Skeletal muscle tissue (tissue), 4 donors: ENCODE data around the gene PUM2. TPM values are rescaled to one million over a fixed set of nuclear protein-coding genes. Genes with fewer than 3 reads are reported as not detected.

Experiments used
- H3K27ac ChIP-seq: one replicate; pipeline ENCODE4 v1.7.0; 2013; ENCODE audit warnings: mild to moderate bottlenecking, low read depth, low read length, inconsistent platforms
- H3K27me3 ChIP-seq, 3 donors: one replicate each; pipeline ENCODE4 v1.7.0; 2013; ENCODE audit warnings: low read length in 3 of 3; ENCODE audit not compliant: control insufficient read depth in 3 of 3, insufficient read depth in 3 of 3
- H3K36me3 ChIP-seq, 3 donors: one replicate each; pipeline ENCODE4 v1.7.0; 2013; ENCODE audit warnings: low read length in 3 of 3; ENCODE audit not compliant: control insufficient read depth in 3 of 3, insufficient read depth in 3 of 3
- H3K4me1 ChIP-seq, 3 donors: one replicate each; pipeline ENCODE4 v1.7.0; 2013; ENCODE audit warnings: low read length in 3 of 3, mild to moderate bottlenecking in 3 of 3; ENCODE audit not compliant: control insufficient read depth in 3 of 3, insufficient read depth in 3 of 3
- H3K4me3 ChIP-seq, 3 donors: one replicate each; pipeline ENCODE4 v1.7.0; 2013; ENCODE audit warnings: low read length in 3 of 3
- H3K9ac ChIP-seq, 3 donors: one replicate each; pipeline ENCODE4 v1.7.0; 2013; ENCODE audit warnings: low read length in 3 of 3, mild to moderate bottlenecking in 3 of 3, moderate library complexity in 2 of 3, low read depth in 1 of 3
- H3K9me3 ChIP-seq, 3 donors: one replicate each; pipeline ENCODE4 v1.7.0; 2013; ENCODE audit warnings: low read length in 3 of 3; ENCODE audit not compliant: control insufficient read depth in 3 of 3
- total RNA-seq: library from RNA; depleted of rRNA; stranded (reverse); fragments of >200 nt; gene quantifications from one replicate; pipeline ENCODE4 v1.2.3, GENCODE V29; 2014
- donor health status: Osteomylitis.

The PUM2 gene
- total RNA-seq, 1 donor from 2014 or later = 80.4 TPM

DNA sequence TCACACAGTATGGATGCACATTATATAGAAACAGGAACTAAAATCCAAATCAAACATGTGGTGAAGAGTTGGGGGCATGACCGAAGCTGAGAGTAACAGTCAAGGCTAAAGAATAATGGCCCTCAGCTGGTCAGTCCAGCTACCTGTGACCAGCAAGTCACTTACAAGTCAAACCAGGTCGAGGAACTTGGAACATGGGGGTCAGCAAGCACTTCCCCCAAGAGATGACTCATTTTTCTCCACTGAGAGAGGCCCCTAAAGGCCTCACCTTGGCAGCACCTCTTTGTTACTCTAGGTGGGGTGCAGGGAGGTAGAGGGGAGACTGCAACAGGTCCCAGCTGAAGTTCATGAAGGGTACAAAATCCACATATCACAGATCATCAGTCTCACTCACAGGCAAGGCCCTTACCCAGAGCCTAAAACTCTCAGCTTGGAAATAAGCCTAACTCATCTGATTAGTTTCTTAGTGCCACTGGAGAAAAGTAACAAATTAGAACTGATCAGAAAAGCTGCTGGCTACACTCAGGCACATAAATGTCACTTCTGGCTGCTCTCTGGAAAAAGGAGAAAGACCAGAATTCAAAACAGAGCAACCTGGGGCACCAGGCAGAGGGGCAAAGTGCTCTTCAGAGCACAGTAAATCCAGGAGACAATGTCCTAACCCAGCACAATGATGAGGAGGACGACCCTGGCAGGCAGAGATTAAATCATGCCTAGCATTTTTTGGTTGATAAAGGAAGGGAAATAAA is 129.7 kb downstream of the PUM2 start:
- H3K4me3 ChIP-seq = no peak overlapping the region
- H3K9ac ChIP-seq = no peak overlapping the region

DNA sequence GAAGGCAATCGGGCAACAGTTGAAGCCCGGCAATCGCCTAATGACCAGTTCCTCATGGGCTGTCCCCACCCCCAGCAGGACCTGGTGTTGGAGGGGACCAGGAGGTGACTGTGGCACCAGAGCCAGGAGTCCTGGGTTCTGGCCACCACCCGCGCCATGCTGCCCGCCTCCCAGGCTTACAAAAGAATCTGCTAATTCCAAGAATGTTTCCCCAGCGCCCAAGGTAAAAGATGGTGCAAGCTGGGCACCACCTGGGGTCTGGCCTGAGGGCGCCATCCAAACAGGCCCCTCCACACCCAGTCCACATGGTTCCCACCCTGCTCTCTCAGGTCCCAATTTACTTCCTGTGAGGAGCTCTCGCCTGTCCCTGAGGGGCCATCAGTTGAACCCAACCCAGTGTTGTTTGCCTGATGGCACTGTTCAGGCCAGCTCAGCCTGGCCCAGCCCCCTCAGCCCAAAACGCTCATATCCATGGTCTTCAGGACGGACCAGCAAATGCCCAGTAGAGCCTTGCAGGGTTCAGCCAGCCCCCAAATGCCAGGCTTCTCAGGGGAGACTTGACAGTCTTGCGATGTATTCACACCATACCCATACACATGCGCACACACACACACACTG is 130.8 kb downstream of the PUM2 start:
- Histone ChIP-seq H3K4me3 (no peak overlapping the region), H3K27ac (no peak overlapping the region), H3K9ac (no peak overlapping the region), H3K9me3 (no peaks in the 10 kb centered on the region), H3K36me3 (no peaks in the 10 kb centered on the region), H3K27me3 (peaks cover 11 to 19% (median 13%) of the 10 kb centered on the region in 3 donors), H3K4me1 (peaks cover 5 to 14% (median 5%) of the 10 kb centered on the region in 3 donors)

More for the DNA sequence above, 129.7 kb downstream of the PUM2 start:
- peaks cover 16 to 24% (median 19%) of the 10 kb centered on the region in 3 donors for H3K27me3 ChIP-seq
- H3K27ac ChIP-seq = no peak overlapping the region
- no peaks in the 10 kb centered on the region for H3K9me3 ChIP-seq
- H3K4me1 ChIP-seq = peaks cover 10 to 20% (median 10%) of the 10 kb centered on the region in 3 donors
- no peaks in the 10 kb centered on the region for H3K36me3 ChIP-seq

DNA sequence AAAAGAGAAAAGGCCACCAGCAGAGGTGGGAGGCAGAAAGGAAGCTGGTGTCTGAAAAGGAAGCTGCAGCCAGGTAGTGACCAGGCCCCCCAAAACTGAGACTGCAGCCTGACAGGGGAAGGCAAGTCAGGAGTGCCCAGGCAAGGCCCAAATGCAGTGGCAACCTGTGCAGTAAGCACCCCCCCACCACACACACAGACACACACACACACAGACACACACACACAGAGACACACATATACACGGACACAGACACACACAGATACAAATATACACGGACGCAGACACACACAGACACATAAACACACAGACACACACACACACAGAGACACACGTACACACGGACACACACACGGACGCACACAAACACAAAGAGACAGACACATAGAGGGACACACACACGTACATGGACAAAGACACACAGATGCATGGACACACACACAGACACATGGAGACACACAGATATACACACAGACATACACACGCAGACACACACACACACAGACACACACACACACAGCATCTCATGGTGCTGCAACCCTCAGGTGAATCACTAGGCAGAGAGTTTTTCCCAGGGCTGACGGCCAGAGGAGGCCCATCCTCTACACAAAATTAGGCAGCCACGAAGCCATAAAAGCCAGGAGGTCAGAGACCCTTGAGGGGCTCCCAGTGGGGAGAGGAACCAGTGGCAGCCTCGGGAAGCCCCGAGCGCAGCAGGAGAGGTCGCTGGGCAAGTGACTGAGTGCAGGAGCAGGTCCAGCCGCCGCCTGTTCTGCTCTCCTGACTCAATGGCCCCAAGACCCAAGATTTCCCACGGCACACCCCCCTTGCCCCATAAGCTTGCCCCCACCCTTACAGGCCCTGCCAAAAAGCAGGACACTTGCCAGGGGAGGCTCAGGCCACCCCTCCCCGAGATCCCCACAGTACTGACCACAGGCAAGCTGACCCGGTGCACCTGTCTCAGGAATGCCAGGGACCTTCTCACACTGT is 132.0 kb downstream of the PUM2 start:
- Histone ChIP-seq H3K4me3 (no peak overlapping the region), H3K27ac (no peak overlapping the region), H3K9me3 (no peaks in the 10 kb centered on the region), H3K9ac (no peak overlapping the region), H3K4me1 (peaks cover under 1 to 7% (median 3%) of the 10 kb centered on the region in 3 donors), H3K36me3 (no peaks in the 10 kb centered on the region), H3K27me3 (peaks cover 9 to 16% (median 11%) of the 10 kb centered on the region in 3 donors)

DNA sequence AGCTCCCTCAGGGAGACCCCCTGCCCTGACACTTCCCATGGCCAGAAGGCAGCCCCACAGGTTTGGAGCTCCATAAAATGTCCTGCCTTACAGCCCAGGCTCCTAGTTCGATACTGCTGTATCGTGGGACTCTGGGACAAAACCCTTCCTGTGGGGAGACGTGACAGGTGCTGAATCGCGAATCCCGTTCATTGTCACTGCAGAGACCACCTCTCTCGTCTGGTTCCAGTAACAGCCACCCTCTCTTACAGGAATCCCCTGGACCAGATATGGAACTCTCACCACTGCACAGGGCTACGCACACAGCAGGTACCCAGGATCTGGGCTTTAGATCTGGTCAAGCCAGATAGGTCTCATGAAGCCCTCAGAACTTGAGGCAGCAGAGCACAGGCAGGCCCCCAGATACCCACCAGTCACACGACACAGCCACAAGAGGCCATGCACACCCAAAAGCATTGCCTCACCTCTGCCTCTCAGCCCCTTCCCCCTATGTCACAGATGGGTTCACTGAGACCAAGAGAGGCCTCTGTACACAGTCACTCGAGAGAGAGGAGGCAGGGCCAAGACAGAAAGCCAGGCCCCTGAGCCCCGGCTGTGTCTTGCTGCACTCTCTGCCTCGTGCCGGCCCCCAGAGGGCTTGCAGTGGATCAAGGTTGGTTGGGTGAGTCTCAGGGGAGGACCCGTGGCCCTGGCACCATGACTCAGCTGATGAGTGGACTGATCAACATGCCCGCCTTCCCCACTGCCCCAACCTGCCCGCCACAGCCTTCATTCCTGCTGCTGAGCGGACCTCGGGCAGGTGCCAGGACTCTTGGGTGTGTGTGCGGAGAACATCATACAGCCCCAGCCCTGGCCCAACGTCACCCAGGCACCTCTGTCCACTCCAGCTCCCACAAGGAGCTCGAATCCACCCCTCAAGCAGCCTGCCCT is 133.3 kb downstream of the PUM2 start:
- H3K27ac ChIP-seq = no peak overlapping the region
- no peaks in the 10 kb centered on the region for H3K4me1 ChIP-seq
- peaks cover 0 to 10% (median 3%) of the 10 kb centered on the region in 3 donors for H3K27me3 ChIP-seq
- no peaks in the 10 kb centered on the region for H3K9me3 ChIP-seq
- no peaks in the 10 kb centered on the region for H3K36me3 ChIP-seq
- no peak overlapping the region for H3K9ac ChIP-seq
- H3K4me3 ChIP-seq = no peak overlapping the region

DNA sequence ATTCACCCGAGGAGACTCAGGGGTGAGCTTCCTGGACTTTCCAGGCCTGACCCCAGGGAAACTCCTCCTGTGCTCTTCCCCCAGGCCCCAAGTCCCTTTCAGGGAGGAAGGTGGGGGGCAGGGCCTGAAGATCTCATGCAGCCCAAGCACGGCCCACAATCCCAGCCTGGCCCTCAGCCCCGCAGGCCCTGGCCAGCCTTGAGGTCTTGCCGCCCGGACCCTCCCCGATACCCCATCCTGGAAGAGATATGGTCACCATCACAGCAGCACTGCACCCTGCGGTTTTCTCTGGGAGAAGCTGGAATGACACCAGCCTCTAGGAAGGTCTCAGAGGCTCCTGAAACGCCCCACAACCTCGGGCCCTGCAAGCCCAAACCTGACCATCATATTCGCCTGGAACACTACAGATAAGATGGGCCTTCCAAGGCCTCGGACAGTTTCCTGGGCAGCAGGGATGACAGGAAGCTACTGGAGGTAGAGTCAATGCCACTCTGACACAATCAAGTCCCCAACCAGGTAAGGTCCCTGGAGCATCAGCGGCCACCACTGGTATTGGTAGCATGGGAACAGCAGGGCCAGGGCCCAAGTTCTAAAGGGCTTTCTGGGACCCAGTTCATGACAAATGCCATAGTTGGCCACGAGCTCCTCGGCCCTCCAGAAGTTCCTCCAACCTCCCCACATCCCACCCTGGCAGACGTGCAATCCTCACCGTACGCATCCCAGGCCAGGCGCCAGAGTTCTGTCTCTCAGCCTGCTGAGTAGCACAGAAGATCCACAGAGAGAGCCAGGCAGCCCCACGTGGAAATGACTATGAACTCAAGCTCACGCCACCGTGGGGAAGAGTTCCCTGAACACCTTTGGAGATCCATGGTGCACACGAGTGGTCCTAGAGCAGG is 134.3 kb downstream of the PUM2 start:
- H3K4me3 ChIP-seq = no peak overlapping the region
- H3K9ac ChIP-seq = no peak overlapping the region
- peaks cover 0 to 7% (median 6%) of the 10 kb centered on the region in 3 donors for H3K27me3 ChIP-seq
- no peaks in the 10 kb centered on the region for H3K9me3 ChIP-seq
- no peaks in the 10 kb centered on the region for H3K36me3 ChIP-seq
- H3K27ac ChIP-seq = no peak overlapping the region
- H3K4me1 ChIP-seq = no peaks in the 10 kb centered on the region

DNA sequence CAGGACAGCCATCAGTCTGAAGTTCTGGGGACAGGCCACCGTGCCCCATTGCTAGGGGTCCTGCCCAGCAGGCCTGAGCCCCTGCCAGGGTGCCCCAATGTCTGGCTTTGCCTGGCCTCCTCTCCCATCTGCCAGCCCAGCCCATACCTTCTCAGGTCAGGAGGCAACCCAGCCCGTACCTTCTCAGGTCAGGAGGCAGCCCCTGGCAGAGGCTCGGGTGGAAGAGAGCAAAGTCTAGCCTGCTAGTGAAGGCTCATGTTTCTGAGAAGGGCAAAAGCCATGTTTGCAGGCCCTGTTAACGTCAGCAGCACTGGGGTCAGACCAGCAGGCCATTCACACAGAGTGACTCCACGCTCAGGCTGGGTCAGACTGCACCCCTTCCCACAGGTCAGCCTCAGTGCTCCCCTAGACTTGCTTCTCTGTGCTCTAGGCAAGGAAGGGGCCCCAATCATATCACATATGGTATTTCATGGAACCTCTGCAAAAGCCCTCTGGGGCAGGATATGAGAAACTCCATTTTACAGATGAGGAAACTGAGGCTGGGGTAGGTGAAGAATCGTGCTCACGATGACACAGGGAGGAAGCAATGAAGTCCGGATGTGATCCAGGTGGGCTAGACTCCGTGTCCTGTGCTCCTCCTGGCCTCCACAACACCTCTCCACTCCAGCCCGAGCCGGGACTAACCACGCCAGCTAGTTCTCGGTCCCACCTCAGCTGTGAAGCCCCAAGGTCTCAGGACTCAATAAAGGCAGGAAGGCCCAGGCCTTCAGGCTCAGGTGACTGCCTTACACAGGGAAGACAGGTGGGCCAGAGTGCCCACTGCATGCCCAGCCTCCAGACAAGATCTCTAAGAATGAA is 135.2 kb downstream of the PUM2 start:
- H3K9me3 ChIP-seq = no peaks in the 10 kb centered on the region

DNA sequence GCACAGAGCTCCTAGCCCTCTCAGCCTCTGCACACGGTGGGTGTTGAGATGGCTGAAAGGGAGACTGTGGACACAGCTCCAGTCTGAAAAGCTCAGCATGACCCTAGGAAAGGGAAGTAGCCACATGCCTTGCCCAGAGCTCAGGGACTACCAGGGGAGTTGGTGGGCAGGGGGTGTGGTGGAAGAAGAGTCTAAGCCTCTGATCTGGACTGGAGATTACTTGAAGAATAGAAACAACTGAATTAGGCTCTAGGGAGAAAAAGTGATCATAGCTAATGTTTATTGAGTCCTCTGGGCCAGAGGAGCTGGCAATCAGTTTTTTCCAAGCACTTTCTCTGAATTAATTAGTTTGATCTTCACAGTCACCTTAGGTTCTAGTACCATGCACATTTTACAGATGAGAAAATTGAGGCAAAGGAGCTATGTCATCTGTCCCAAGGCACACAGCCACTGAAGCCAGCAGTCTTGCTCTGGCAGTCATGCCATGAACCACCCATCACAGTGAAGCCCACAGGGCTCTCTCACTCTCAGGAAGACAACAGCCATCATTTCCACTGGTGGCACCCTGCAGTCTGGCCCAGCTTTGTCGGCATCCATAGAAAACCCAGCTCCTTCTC is 136.0 kb downstream of the PUM2 start:
- Histone ChIP-seq H3K27me3 (peaks cover 0 to 6% (median 6%) of the 10 kb centered on the region in 3 donors), H3K27ac (no peak overlapping the region), H3K4me3 (no peak overlapping the region), H3K4me1 (no peaks in the 10 kb centered on the region), H3K9me3 (no peaks in the 10 kb centered on the region), H3K36me3 (no peaks in the 10 kb centered on the region), H3K9ac (no peak overlapping the region)

More for the DNA sequence above, 135.2 kb downstream of the PUM2 start:
- H3K4me1 ChIP-seq = no peaks in the 10 kb centered on the region
- H3K4me3 ChIP-seq = no peak overlapping the region
- no peaks in the 10 kb centered on the region for H3K36me3 ChIP-seq
- no peak overlapping the region for H3K9ac ChIP-seq
- H3K27me3 ChIP-seq = peaks cover 0 to 7% (median 6%) of the 10 kb centered on the region in 3 donors
- no peak overlapping the region for H3K27ac ChIP-seq
